Activated T-helper 2 cell treated with anti-CD3 and anti-CD28 coated beads, Interferon-gamma antibody, Interleukin-2, Interleukin-4, amounts not matched to agents 10 μg/mL and 5 μg/mL and 100 μg/mL, durations not matched to agents 14 hours and 24 hours and 36 hours (primary cell): ENCODE data around the gene EIF5AL1. TPM values are rescaled to one million over a fixed set of nuclear protein-coding genes. Genes with fewer than 3 reads are reported as not detected.
"Not testable (repeated sequence)": the region's sequence is repeated elsewhere in the genome, so short reads cannot be mapped to it uniquely, and the experiment has no call there.

ENCODE experiments used
- DNase-seq: peaks from one replicate; pipeline ENCODE4 v3.0.0; 2021; ENCODE audit warnings: low spot score
- H3K27ac Mint-ChIP-seq: one replicate; pipeline ENCODE4 v1.8.0; 2021; ENCODE audit warnings: mixed read lengths
- H3K27me3 Mint-ChIP-seq: one replicate; pipeline ENCODE4 v1.8.0; 2021; ENCODE audit warnings: low read depth, mixed read lengths
- H3K36me3 Mint-ChIP-seq: one replicate; pipeline ENCODE4 v1.8.0; 2021; ENCODE audit warnings: low read depth, mixed read lengths
- H3K4me1 Mint-ChIP-seq: one replicate; pipeline ENCODE4 v1.8.0; 2021; ENCODE audit warnings: low read depth, mixed read lengths
- H3K4me3 Mint-ChIP-seq: one replicate; pipeline ENCODE4 v1.8.0; 2021; ENCODE audit warnings: low read depth, mild to moderate bottlenecking, moderate library complexity, mixed read lengths
- H3K9me3 Mint-ChIP-seq: one replicate; pipeline ENCODE4 v1.8.0; 2021; ENCODE audit warnings: mixed read lengths
- intact Hi-C: fragments of 100-400 bp; cut with micrococcal nuclease; formaldehyde crosslinking; loops from one replicate; pipeline ENCODE4 v1.15.1; 2023
- total RNA-seq: library from RNA; stranded (reverse); gene quantifications from 2 replicates; pipeline ENCODE4 v1.2.3, GENCODE V29; 2022

The EIF5AL1 gene
- total RNA-seq, 1 donor from 2014 or later = 0.23 TPM

GRCh38 chr10:79533142-79533902 is 21.0 kb downstream of the EIF5AL1 start:
- H3K27ac Mint-ChIP-seq, intact Hi-C loops, H3K36me3 Mint-ChIP-seq, DNase-seq, H3K4me1 Mint-ChIP-seq, H3K4me3 Mint-ChIP-seq, H3K9me3 Mint-ChIP-seq, H3K27me3 Mint-ChIP-seq: not testable (repeated sequence)

- H3K9me3 Mint-ChIP-seq, intact Hi-C loops, H3K27ac Mint-ChIP-seq, H3K4me3 Mint-ChIP-seq, H3K4me1 Mint-ChIP-seq, DNase-seq, H3K27me3 Mint-ChIP-seq, H3K36me3 Mint-ChIP-seq: not testable (repeated sequence)
Observed at GRCh38 chr10:79533903-79534175, 21.5 kb downstream of the EIF5AL1 start.

- H3K4me3 Mint-ChIP-seq, H3K27ac Mint-ChIP-seq, H3K27me3 Mint-ChIP-seq, DNase-seq, intact Hi-C loops, H3K36me3 Mint-ChIP-seq, H3K4me1 Mint-ChIP-seq, H3K9me3 Mint-ChIP-seq: not testable (repeated sequence)
Observed at GRCh38 chr10:79538311-79538710, 26.0 kb downstream of the EIF5AL1 start.

GRCh38 chr10:79540930-79541329 is 28.6 kb downstream of the EIF5AL1 start:
- H3K36me3 Mint-ChIP-seq, DNase-seq, intact Hi-C loops, H3K4me3 Mint-ChIP-seq, H3K27me3 Mint-ChIP-seq, H3K4me1 Mint-ChIP-seq, H3K9me3 Mint-ChIP-seq, H3K27ac Mint-ChIP-seq: not testable (repeated sequence)

GRCh38 chr10:79542626-79543025 is 30.3 kb downstream of the EIF5AL1 start:
- Mint-ChIP-seq H3K36me3 (no peaks in the 10 kb centered on the region), H3K27me3 (peaks cover 6% of the 10 kb centered on the region), H3K4me1 (peaks cover 21% of the 10 kb centered on the region), H3K4me3 (no peak overlapping the region), H3K9me3 (peaks cover 16% of the 10 kb centered on the region), H3K27ac (no peak overlapping the region)
- DNase-seq = no peak
- intact Hi-C loops = no loop called here

- Mint-ChIP-seq H3K4me1 (peaks cover 28% of the 10 kb centered on the region), H3K9me3 (peaks cover 16% of the 10 kb centered on the region)
- H3K27ac Mint-ChIP-seq, H3K27me3 Mint-ChIP-seq, H3K4me3 Mint-ChIP-seq, intact Hi-C loops, H3K36me3 Mint-ChIP-seq, DNase-seq: not testable (repeated sequence)
Observed at GRCh38 chr10:79544408-79544807, 32.1 kb downstream of the EIF5AL1 start.

- H3K27me3 Mint-ChIP-seq, intact Hi-C loops, DNase-seq, H3K36me3 Mint-ChIP-seq, H3K27ac Mint-ChIP-seq, H3K4me3 Mint-ChIP-seq: not testable (repeated sequence)
- H3K9me3 Mint-ChIP-seq = peaks cover 16% of the 10 kb centered on the region
- H3K4me1 Mint-ChIP-seq = peaks cover 28% of the 10 kb centered on the region
Observed at GRCh38 chr10:79544926-79545659, 32.8 kb downstream of the EIF5AL1 start.

- peaks cover 16% of the 10 kb centered on the region for H3K9me3 Mint-ChIP-seq
- H3K27me3 Mint-ChIP-seq = peaks cover 13% of the 10 kb centered on the region
- H3K4me1 Mint-ChIP-seq = peaks cover 25% of the 10 kb centered on the region
- DNase-seq, H3K4me3 Mint-ChIP-seq, intact Hi-C loops, H3K36me3 Mint-ChIP-seq, H3K27ac Mint-ChIP-seq: not testable (repeated sequence)
Observed at GRCh38 chr10:79547128-79547527, 34.8 kb downstream of the EIF5AL1 start.

GRCh38 chr10:79547973-79548372 is 35.6 kb downstream of the EIF5AL1 start:
- peaks cover 16% of the 10 kb centered on the region for H3K9me3 Mint-ChIP-seq
- DNase-seq = no peak
- H3K27me3 Mint-ChIP-seq = peaks cover 13% of the 10 kb centered on the region
- no peak overlapping the region for H3K27ac Mint-ChIP-seq
- H3K36me3 Mint-ChIP-seq = no peaks in the 10 kb centered on the region
- H3K4me1 Mint-ChIP-seq = peaks cover 22% of the 10 kb centered on the region
- H3K4me3 Mint-ChIP-seq = no peak overlapping the region
- intact Hi-C loops = no loop called here

GRCh38 chr10:79552143-79552542 is 39.8 kb downstream of the EIF5AL1 start:
- no peak overlapping the region for H3K27ac Mint-ChIP-seq

GRCh38 chr10:79555354-79556309 is 43.3 kb downstream of the EIF5AL1 start:
- peaks cover 7% of the 10 kb centered on the region for H3K27me3 Mint-ChIP-seq
- H3K4me3 Mint-ChIP-seq = no peak overlapping the region
- no peak for DNase-seq
- no peaks in the 10 kb centered on the region for H3K4me1 Mint-ChIP-seq
- H3K9me3 Mint-ChIP-seq = no peaks in the 10 kb centered on the region
- intact Hi-C loops = no loop called here
- H3K36me3 Mint-ChIP-seq = no peaks in the 10 kb centered on the region
- H3K27ac Mint-ChIP-seq = no peak overlapping the region

More at GRCh38 chr10:79552143-79552542, 39.8 kb downstream of the EIF5AL1 start:
- peaks cover 11% of the 10 kb centered on the region for H3K27me3 Mint-ChIP-seq
- H3K36me3 Mint-ChIP-seq = no peaks in the 10 kb centered on the region
- intact Hi-C loops = no loop called here
- H3K9me3 Mint-ChIP-seq = no peaks in the 10 kb centered on the region
- H3K4me3 Mint-ChIP-seq = no peak overlapping the region
- DNase-seq = no peak
- H3K4me1 Mint-ChIP-seq = peaks cover 11% of the 10 kb centered on the region

GRCh38 chr10:79556961-79557360 is 44.6 kb downstream of the EIF5AL1 start:
- H3K27ac Mint-ChIP-seq, H3K9me3 Mint-ChIP-seq, H3K4me1 Mint-ChIP-seq, H3K27me3 Mint-ChIP-seq, DNase-seq, H3K4me3 Mint-ChIP-seq, intact Hi-C loops, H3K36me3 Mint-ChIP-seq: not testable (repeated sequence)
